IPS-15b (cell line): ENCODE measurements around the gene ADAMTS10.
"Not testable (repeated sequence)": the region's sequence is repeated elsewhere in the genome, so short reads cannot be mapped to it uniquely, and the experiment has no call there.

ENCODE experiments used
- H3K27me3 ChIP-seq: one replicate; pipeline ENCODE4 v1.6.1; 2013; ENCODE audit warnings: low read length; ENCODE audit not compliant: control insufficient read depth, insufficient read depth
- H3K36me3 ChIP-seq: one replicate; pipeline ENCODE4 v1.6.1; 2013; ENCODE audit warnings: low read length; ENCODE audit not compliant: control insufficient read depth, insufficient read depth
- H3K4me1 ChIP-seq: one replicate; pipeline ENCODE4 v1.6.1; 2013; ENCODE audit warnings: mild to moderate bottlenecking, low read length; ENCODE audit not compliant: control insufficient read depth, insufficient read depth
- H3K4me3 ChIP-seq: one replicate; pipeline ENCODE4 v1.5.1; 2013; ENCODE audit warnings: low read depth, low read length
- H3K9ac ChIP-seq: one replicate; pipeline ENCODE4 v1.6.1; 2013; ENCODE audit warnings: low read depth, mild to moderate bottlenecking, low read length
- H3K9me3 ChIP-seq: one replicate; pipeline ENCODE4 v1.6.1; 2013; ENCODE audit warnings: mild to moderate bottlenecking, low read length; ENCODE audit not compliant: control insufficient read depth, insufficient read depth

ADAMTS10 gene

GRCh38 chr19:8618751-8619150, 8.2 kb upstream of the ADAMTS10 start:
- no peaks in the 10 kb centered on the region for H3K9me3 ChIP-seq
- H3K9ac ChIP-seq = no peak overlapping the region
- H3K4me3 ChIP-seq = no peak overlapping the region
- no peaks in the 10 kb centered on the region for H3K36me3 ChIP-seq
- no peaks in the 10 kb centered on the region for H3K27me3 ChIP-seq
- no peaks in the 10 kb centered on the region for H3K4me1 ChIP-seq

GRCh38 chr19:8617984-8618383, 7.5 kb upstream of the ADAMTS10 start:
- no peak overlapping the region for H3K9ac ChIP-seq
- no peaks in the 10 kb centered on the region for H3K36me3 ChIP-seq
- no peaks in the 10 kb centered on the region for H3K4me1 ChIP-seq
- no peaks in the 10 kb centered on the region for H3K9me3 ChIP-seq
- no peak overlapping the region for H3K4me3 ChIP-seq
- no peaks in the 10 kb centered on the region for H3K27me3 ChIP-seq

- H3K36me3 ChIP-seq, H3K27me3 ChIP-seq: not testable (repeated sequence)
These were observed 6.8 kb upstream of the ADAMTS10 start for GRCh38 chr19:8617325-8617724.

GRCh38 chr19:8616861-8617260, 6.3 kb upstream of the ADAMTS10 start:
- no peak overlapping the region for H3K4me3 ChIP-seq
- no peaks in the 10 kb centered on the region for H3K27me3 ChIP-seq
- H3K4me1 ChIP-seq = peaks cover 3% of the 10 kb centered on the region
- H3K9ac ChIP-seq = no peak overlapping the region
- H3K9me3 ChIP-seq = no peaks in the 10 kb centered on the region
- H3K36me3 ChIP-seq = no peaks in the 10 kb centered on the region

More at GRCh38 chr19:8617325-8617724, 6.8 kb upstream of the ADAMTS10 start:
- H3K4me1 ChIP-seq, H3K9me3 ChIP-seq, H3K4me3 ChIP-seq, H3K9ac ChIP-seq: not testable (repeated sequence)

GRCh38 chr19:8615813-8616596, 5.5 kb upstream of the ADAMTS10 start:
- H3K4me1 ChIP-seq = peaks cover 5% of the 10 kb centered on the region
- H3K4me3 ChIP-seq = no peak overlapping the region
- H3K9me3 ChIP-seq = no peaks in the 10 kb centered on the region
- no peaks in the 10 kb centered on the region for H3K27me3 ChIP-seq
- no peaks in the 10 kb centered on the region for H3K36me3 ChIP-seq
- no peak overlapping the region for H3K9ac ChIP-seq

GRCh38 chr19:8615024-8615423, 4.5 kb upstream of the ADAMTS10 start:
- Histone ChIP-seq H3K9me3 (no peaks in the 10 kb centered on the region), H3K36me3 (no peaks in the 10 kb centered on the region), H3K4me1 (peaks cover 5% of the 10 kb centered on the region), H3K4me3 (no peak overlapping the region), H3K27me3 (no peaks in the 10 kb centered on the region), H3K9ac (no peak overlapping the region)

- Histone ChIP-seq H3K9ac (no peak overlapping the region), H3K27me3 (no peaks in the 10 kb centered on the region), H3K36me3 (no peaks in the 10 kb centered on the region), H3K4me1 (peaks cover 8% of the 10 kb centered on the region), H3K9me3 (no peaks in the 10 kb centered on the region), H3K4me3 (no peak overlapping the region)
These were observed 3.9 kb upstream of the ADAMTS10 start for GRCh38 chr19:8614455-8614854.

- H3K4me3 ChIP-seq = no peak overlapping the region
- peaks cover 14% of the 10 kb centered on the region for H3K4me1 ChIP-seq
- no peaks in the 10 kb centered on the region for H3K9me3 ChIP-seq
- H3K9ac ChIP-seq = no peak overlapping the region
- no peaks in the 10 kb centered on the region for H3K27me3 ChIP-seq
- no peaks in the 10 kb centered on the region for H3K36me3 ChIP-seq
These were observed 2.3 kb upstream of the ADAMTS10 start for GRCh38 chr19:8612807-8613171.

GRCh38 chr19:8611877-8612806, 1.6 kb upstream of the ADAMTS10 start:
- H3K4me3 ChIP-seq = no peak overlapping the region
- H3K9ac ChIP-seq = no peak overlapping the region
- peaks cover 14% of the 10 kb centered on the region for H3K4me1 ChIP-seq
- no peaks in the 10 kb centered on the region for H3K9me3 ChIP-seq
- no peaks in the 10 kb centered on the region for H3K36me3 ChIP-seq
- H3K27me3 ChIP-seq = no peaks in the 10 kb centered on the region

- H3K4me3 ChIP-seq = peak overlapping the region; percentile 13
- H3K4me1 ChIP-seq = peaks cover 14% of the 10 kb centered on the region
- no peaks in the 10 kb centered on the region for H3K27me3 ChIP-seq
- H3K36me3 ChIP-seq = no peaks in the 10 kb centered on the region
- H3K9me3 ChIP-seq = no peaks in the 10 kb centered on the region
- no peak overlapping the region for H3K9ac ChIP-seq
These were observed 919 bp upstream of the ADAMTS10 start for GRCh38 chr19:8611391-8611876.

GRCh38 chr19:8610936-8611300, 403 bp upstream of the ADAMTS10 start:
- H3K9me3 ChIP-seq = no peaks in the 10 kb centered on the region
- peaks cover 14% of the 10 kb centered on the region for H3K4me1 ChIP-seq
- no peaks in the 10 kb centered on the region for H3K27me3 ChIP-seq
- H3K9ac ChIP-seq = no peak overlapping the region
- H3K4me3 ChIP-seq = no peak overlapping the region
- H3K36me3 ChIP-seq = no peaks in the 10 kb centered on the region
